ENCODE data around the gene ICA1. TPM values are rescaled to one million over a fixed set of nuclear protein-coding genes. Genes with fewer than 3 reads are reported as not detected.

The ICA1 gene
- total RNA-seq, 1 experiment from 2014 or later, result 31.5 TPM

GRCh38 chr7:8146788-8147413 lies 115.1 kb downstream of the ICA1 start:
- intact Hi-C loops (cut with micrococcal nuclease), result no loop called here
- TF ChIP-seq CTCF (IDR thresholded peaks at IDR 0.05; ENCODE audit: unreplicated experiment), result no peak
- no peaks in the 10 kb centered on the region for H3K4me1 Mint-ChIP-seq (ENCODE audit: insufficient read depth, unreplicated experiment)
- no peak for DNase-seq (ENCODE audit: unreplicated experiment)
- BruUV-seq (replicated peaks), result no TSS peak
- no peaks in the 10 kb centered on the region for H3K36me3 Mint-ChIP-seq (ENCODE audit: insufficient read depth, unreplicated experiment)
- H3K4me3 Mint-ChIP-seq (ENCODE audit: unreplicated experiment), result no peak overlapping the region
- no peaks in the 10 kb centered on the region for H3K9me3 Mint-ChIP-seq (ENCODE audit: unreplicated experiment)
- ChIA-PET CTCF (interaction anchor here (0.6 to 0.7 kb wide), 3 partner anchors 914 to 1568 kb away, joined by 3 to 7 read pairs (median 3); no protein-coding TSS in a partner anchor), POLR2A (interaction anchor here (0.7 kb wide), 1 partner anchor 181 kb away, joined by 4 read pairs; no protein-coding TSS in a partner anchor)
- no peaks in the 10 kb centered on the region for H3K27me3 Mint-ChIP-seq (ENCODE audit: insufficient read depth, unreplicated experiment)
- H3K27ac Mint-ChIP-seq (ENCODE audit: low read depth, unreplicated experiment), result no peak overlapping the region

DNA sequence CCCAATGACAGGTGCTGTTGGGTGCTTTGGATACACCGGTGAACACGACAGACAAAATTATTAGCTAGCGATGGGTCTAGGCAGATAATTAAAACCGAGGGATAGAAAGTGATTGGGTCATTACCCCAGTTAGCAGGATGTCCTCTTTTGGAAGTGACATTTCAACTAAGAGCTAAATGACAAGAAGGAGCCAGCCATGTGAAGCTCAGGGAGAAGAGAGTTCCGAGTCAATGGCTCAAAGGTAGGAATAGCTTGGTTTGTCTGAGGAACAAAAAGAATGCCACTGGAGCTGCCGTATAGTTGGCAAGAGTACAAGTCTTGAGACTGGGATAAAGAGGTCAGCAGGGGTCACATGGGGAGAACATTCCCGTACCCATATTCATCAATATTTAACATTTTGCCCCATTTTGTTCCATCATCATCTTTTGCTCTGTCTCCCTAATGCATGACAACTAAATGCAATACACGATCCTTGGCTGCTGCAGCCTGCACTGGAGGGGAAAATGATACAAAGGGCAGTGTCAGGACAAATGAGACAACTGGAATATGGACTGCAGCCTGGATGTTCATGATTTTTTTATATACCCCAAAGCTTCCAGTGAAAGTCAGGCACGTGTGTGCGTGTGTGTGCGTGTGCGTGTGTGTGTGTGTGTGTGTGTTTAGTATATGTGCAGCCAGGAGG lies 115.7 kb downstream of the ICA1 start:
- intact Hi-C loops (cut with micrococcal nuclease), result no loop called here
- CTCF ChIA-PET, result interaction anchor here (0.5 to 1.6 kb wide), 5 partner anchors 44 to 1190 kb away, joined by 3 to 4 read pairs (median 3); no protein-coding TSS in a partner anchor
- no peak overlapping the region for H3K27ac Mint-ChIP-seq (ENCODE audit: low read depth, unreplicated experiment)

GRCh38 chr7:8144856-8145255 lies 117.1 kb downstream of the ICA1 start:
- no TSS peak for BruUV-seq (replicated peaks)
- H3K27me3 Mint-ChIP-seq (ENCODE audit: insufficient read depth, unreplicated experiment), result no peaks in the 10 kb centered on the region
- H3K4me1 Mint-ChIP-seq (ENCODE audit: insufficient read depth, unreplicated experiment), result no peaks in the 10 kb centered on the region
- POLR2A ChIA-PET, result no interaction called here
- intact Hi-C loops (cut with micrococcal nuclease), result no loop called here
- H3K36me3 Mint-ChIP-seq (ENCODE audit: insufficient read depth, unreplicated experiment), result no peaks in the 10 kb centered on the region
- DNase-seq (ENCODE audit: unreplicated experiment), result no peak
- no peaks in the 10 kb centered on the region for H3K9me3 Mint-ChIP-seq (ENCODE audit: unreplicated experiment)
- H3K4me3 Mint-ChIP-seq (ENCODE audit: unreplicated experiment), result no peak overlapping the region
- CTCF ChIA-PET, result interaction anchor here (0.6 to 1.6 kb wide), 3 partner anchors 13 to 214 kb away, joined by 3 to 4 read pairs (median 4); no protein-coding TSS in a partner anchor
- no peak overlapping the region for H3K27ac Mint-ChIP-seq (ENCODE audit: low read depth, unreplicated experiment)
- TF ChIP-seq CTCF (IDR thresholded peaks at IDR 0.05; ENCODE audit: unreplicated experiment), result no peak

More for the DNA sequence above, 115.7 kb downstream of the ICA1 start:
- BruUV-seq (replicated peaks), result no TSS peak
- no peak for TF ChIP-seq CTCF (IDR thresholded peaks at IDR 0.05; ENCODE audit: unreplicated experiment)
- POLR2A ChIA-PET, result no interaction called here
- Mint-ChIP-seq H3K27me3 (ENCODE audit: insufficient read depth, unreplicated experiment) (no peaks in the 10 kb centered on the region), H3K4me1 (ENCODE audit: insufficient read depth, unreplicated experiment) (no peaks in the 10 kb centered on the region), H3K36me3 (ENCODE audit: insufficient read depth, unreplicated experiment) (no peaks in the 10 kb centered on the region), H3K4me3 (ENCODE audit: unreplicated experiment) (no peak overlapping the region), H3K9me3 (ENCODE audit: unreplicated experiment) (no peaks in the 10 kb centered on the region)
- no peak for DNase-seq (ENCODE audit: unreplicated experiment)

DNA sequence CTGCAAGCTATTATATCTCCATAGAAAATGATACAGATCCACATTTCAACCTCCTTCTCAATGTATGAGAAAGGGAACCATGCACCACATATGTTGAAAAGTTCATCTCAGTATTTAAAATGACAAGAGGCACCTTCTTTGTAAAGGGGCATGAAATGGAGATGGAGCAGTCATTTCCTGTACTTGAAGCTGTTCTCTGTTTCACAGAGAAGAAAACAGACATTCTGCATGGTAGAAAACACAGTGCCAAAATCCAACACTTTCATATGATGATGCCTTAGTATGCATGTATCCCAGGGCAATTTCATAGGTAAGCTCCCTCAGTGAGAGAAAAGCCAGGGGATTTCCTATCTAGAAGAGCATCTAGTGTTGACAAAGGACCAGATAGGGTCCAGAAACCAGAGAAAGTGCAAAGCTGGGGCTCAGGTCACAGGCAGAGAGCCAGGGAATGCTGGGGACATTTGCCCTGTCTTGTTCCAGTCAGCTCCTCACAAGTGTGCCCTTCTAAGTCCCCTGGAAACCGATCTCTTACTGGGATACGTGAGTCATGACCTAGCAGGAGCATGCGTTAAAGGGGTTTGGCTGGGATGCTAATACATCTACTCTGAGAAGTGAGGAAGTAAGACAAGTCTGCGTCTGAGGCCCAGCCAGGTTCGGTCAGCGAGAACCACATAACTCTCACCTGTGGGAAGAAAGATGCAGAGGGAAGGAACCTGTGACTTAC lies 118.7 kb downstream of the ICA1 start:
- ChIA-PET POLR2A (interaction anchor here (0.8 kb wide), 1 partner anchor 18 kb away, joined by 3 read pairs; no protein-coding TSS in a partner anchor), CTCF (interaction anchor here (0.8 kb wide), 1 partner anchor 13 kb away, joined by 3 read pairs; no protein-coding TSS in a partner anchor)
- intact Hi-C loops (cut with micrococcal nuclease), result no loop called here
- no TSS peak for BruUV-seq (replicated peaks)
- no peak overlapping the region for H3K4me3 Mint-ChIP-seq (ENCODE audit: unreplicated experiment)
- no peak for TF ChIP-seq CTCF (IDR thresholded peaks at IDR 0.05; ENCODE audit: unreplicated experiment)
- H3K36me3 Mint-ChIP-seq (ENCODE audit: insufficient read depth, unreplicated experiment), result no peaks in the 10 kb centered on the region
- H3K27ac Mint-ChIP-seq (ENCODE audit: low read depth, unreplicated experiment), result no peak overlapping the region
- no peaks in the 10 kb centered on the region for H3K4me1 Mint-ChIP-seq (ENCODE audit: insufficient read depth, unreplicated experiment)
- DNase-seq (ENCODE audit: unreplicated experiment), result no peak
- H3K27me3 Mint-ChIP-seq (ENCODE audit: insufficient read depth, unreplicated experiment), result no peaks in the 10 kb centered on the region
- no peaks in the 10 kb centered on the region for H3K9me3 Mint-ChIP-seq (ENCODE audit: unreplicated experiment)

All from MCF 10A (cell line).